ENCODE results near the gene YY1.
"Not testable (repeated sequence)": the region's sequence is repeated elsewhere in the genome, so short reads cannot be mapped to it uniquely, and the experiment has no call there.

YY1 gene

DNA sequence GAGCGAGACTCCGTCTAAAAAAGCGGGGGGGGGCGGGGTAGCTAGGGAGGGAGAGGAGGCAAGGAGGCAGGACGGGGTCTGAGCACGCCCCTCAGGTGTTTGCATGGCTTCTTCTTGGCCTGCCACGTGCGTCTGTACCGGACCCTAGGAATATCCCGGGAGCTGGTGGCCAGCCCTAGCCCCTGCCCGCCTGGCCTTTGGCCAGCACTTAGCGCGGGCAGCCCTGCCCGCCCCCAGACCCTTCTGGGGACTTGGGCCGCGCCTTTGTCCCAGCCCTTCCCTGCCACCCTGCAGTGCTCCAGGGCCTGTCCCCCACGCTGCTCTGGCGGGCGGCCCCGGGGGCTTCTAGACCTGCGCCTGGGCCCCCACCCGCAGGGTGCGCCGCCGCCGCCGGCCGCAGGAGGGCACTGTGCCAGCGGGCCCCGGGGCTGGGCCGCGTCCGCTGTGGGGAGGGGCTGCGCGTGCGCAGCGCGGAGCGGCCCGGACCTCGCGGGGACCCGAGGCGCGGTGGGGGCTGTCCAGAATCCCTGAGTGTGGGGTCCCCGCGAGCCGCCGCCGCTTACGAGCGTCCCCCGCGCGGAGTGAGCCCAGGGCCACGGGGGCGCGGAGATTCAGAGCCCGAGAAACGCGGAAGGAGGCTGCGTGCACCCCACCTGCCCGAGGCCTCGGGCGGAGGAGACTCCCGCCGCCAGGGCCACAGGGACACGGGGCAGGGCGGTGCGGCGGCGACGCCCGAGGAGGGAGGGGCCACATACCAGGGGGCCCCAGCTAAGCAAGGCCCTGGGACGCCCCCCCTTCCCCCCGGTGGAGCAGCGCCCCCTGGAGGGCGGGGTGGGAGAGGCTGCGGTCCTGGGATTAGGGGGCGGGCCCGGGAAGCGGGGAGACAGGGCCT, 46.3 kb downstream of the YY1 start:
- DNase-seq (ENCODE audit: low spot score): no peak

DNA sequence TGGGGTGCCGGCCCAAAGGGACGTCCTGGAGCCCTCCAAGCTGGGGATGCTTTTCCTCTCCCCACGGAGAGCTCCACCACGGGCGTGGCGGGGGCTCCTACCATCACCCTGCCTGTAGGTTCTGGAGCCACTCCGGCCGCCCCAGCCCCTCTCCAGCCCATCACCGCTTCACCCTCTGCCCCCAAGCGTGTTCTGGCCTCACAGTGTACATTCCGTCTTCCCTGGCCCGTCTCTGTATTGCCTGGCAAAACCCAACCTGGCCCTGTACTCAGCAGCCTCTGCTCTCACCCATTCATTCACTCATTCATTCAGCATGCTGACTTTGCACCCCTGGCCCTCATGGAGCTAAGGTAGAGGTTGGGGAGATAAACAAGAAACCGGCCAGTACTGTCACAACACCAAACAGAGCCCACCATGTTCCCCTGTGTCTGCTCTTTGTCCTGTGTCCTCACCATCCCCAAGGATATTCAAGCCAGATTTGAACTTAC, 47.0 kb downstream of the YY1 start:
- no peak for DNase-seq (ENCODE audit: low spot score)

DNA sequence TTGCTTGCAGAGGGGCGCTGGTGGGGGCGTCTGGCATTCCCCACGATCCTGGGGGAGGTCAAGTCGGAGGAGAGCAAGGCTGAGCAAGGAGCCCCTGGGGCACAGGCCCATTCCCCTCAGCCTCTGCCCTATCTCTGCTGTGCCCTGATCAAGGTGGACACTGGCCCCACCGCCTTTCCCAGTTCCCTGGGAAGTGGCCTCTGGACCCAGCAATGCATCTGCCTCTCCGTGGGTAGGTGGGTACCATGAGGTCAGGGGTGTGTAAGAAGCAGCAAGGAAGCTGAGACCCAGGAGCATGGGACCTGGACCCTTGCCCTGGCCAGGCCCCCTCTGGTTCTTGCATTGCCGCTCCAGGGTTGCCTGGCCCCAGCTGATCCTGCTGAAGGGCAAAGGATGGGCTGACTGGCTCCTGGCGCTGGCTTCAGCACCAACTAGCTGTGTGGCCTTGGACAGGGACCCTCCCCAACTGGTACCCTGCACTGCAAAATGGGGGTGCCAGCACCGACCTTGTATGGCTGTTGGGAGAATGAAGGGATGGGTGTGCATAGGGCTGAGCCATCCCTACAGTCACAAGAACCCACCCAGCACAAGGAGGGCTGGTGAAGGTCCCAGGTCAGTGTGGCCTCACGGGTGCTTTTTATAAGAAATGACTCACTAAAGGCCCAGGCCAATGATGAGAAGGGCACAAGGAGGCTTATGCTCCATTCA, 47.7 kb downstream of the YY1 start:
- DNase-seq (ENCODE audit: low spot score): no peak

DNA sequence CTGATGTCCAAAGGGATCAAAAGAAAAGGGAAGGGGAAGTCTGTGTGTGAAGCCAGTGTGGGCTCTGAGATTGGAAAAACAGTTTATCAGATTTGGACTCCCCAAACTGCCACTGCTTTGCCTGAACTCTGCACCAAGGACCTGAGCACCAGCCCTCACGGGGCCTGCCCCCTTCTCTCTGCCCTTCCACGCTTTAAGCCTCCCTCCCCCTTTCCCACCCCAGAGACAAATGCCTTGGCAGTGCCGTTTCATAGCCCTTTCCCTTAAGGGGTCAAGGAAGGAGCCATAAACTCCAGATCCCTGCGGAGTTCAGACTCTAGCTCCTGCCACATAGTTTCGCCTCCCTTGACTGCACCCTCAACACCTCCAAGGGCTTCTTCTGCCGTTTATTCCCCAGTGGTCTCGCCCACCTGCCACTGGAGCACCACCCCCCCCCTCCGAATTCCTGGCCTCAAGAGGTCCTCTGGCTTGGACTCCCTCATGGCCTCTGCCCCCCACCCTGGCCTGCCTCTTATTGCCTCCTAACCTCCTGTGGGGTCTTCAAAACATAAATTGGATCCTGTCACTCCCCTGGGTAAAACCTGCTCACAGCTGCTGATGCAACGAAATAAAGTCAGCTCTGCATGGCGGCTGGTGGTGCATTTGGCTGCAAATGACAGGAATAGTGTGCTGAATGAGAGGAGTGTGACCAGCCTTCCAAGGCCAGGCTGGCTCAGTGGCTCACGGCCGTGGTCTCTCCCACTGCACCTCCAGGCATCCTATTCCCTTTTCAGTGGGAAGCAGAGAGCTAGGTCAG, 48.5 kb downstream of the YY1 start:
- DNase-seq (ENCODE audit: low spot score): no peak

DNA sequence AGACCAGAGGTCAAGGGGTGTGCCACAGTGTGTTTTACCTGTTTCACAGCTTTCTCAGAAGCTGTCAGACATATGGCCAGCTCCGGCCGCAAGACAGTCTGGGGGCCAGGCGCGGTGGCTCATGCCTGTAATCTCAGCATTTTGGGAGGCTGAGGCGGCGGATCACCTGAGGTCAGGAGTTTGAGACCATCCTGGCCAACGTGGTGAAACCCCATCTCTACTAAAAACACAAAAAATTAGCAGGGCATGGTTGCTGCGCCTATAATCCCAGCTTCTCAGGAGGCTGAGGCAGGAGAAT, 49.0 kb downstream of the YY1 start:
- not testable (repeated sequence) for DNase-seq (ENCODE audit: low spot score)

DNA sequence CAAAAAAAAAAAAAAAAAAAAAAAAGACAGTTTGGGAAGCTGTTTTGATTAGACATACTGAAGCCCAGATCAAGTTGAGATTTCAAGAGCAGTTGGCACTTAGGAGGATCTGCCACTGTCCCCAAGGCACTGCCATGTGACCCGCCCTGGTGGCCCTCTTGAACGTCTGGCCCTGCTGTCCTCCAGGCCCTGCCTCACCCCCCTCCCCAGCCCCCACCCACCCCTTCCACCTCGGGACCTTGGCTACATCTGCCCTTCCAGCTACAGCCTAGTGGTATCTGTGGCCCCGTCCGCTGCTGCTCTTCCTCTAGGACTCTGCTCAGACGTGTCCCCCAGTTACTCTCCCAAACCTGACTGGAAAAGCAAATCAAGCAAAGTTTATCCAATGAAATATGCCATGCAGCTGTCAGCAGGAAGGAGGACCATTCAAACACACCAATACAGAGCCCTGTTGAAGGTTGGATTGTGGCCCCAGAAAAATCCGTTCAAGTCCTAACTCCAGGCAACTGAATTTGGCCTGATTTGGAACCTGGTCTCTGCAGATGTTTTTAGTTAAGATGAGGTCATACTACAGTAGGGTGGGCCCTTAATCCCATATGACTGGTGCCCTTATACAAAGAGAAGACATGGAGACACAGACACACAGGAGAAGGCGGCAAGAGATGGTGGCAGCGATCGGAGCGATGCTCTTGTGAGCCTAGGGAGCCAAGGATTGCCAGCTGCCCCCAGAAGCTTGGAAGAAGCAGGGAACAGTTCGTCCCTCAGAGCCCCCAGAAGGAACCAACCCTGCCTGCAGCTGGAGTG, 49.6 kb downstream of the YY1 start:
- no peak for DNase-seq (ENCODE audit: low spot score)

DNA sequence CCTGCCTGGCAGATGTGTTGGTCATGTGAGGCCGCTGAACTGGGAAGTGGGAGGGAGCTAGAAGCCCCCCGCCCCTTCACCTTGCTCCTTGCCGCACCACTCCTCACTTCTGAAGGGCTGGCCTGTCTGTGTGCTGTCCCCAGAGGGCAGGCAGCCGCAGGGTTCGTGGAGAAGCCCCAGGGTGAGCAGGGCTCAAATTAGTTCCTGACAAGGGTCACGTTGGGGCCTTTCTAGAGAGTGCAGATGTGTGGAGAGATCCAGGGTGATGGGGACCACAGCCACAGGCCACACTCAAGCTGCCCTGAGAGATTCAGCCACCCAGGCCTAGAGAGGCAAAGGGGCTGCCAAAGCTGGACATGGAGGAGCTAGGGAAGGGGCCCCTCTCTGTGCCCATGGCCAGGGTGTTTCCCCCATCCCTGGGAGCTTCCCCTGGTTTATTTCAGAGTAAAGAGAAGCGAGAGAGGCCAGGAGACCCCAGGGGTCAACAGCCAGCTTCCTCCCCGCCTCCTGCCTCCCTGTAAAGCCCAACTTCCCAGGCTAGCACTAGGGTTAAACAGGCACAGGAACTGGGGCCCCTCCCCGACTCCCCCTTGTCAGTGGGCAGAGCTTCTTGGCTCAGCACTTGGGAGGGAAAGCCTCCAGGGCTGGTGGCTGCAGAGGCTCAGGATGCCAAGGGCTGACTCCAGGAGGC, 51.1 kb downstream of the YY1 start:
- no peak for DNase-seq (ENCODE audit: low spot score)

DNA sequence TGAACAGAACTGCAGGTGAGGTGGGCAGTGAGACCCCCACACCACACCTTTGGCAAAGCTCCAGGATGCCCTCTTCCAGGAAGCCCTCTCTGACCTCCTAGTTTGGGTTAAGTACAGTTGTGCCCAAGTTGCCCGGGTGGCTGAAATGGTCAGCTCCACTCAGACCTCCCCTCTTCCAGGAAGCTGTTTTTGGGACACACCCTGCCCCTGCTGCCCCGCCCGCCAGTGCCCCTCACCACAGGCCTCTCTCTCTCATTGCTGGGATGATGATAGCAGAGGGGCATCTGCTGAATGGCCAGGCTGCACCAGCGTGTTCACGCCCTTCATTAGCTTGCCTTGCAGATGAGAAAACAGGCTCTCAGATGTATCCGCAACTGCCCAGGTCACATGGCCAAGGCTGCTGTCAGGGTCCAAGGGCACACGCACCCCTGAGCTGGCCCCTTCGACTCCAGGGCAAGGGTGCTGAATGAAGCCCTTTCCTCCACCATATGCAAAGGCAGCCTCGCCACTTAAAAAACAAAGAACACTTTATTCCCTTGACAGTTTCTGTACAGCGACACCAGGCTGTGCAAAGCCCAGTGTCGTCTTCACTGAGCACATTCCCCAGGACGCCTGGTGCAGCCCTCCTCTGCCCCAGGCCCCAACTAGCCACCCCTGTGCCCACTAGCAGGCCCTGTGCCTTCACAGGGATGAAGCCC, 51.8 kb downstream of the YY1 start:
- peak; percentile 91 for DNase-seq (ENCODE audit: low spot score)

DNA sequence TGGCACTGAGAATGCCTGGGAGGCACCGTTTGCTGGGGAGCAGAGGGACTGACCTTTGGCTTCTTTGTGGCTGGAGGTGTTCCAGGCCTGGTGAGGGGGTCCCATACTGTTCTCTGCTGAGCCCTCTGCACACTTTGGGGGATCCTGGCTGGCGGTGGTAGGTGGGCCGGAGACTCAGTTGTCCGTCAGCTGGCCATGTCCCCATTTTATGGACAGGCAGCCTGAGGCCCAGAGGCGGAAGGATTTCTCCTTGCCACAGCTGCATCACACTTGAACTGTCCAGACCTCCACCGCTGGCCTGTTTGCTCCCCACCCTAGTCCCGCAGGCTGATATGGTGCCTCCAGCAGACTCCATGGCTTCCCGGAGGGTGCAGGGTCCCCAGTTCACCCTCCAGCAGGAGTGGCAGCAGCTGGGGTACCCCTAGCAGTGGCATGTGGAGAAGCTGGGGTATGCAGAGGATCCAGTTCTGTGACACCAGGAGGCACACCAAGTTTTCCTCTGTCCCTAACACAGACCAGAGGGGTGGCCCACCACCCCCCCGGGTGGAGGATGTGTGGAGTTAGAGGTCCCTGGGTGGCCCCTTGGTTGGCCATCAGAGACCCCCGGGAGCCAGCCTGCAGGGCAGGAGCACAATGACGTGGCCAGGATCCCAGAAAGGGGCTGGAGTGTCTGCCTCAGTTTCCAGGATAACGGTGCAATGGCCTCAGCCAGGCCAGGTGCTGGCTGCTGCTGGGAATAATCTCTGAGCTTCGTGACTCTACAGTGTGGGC, 52.5 kb downstream of the YY1 start:
- DNase-seq (ENCODE audit: low spot score): no peak

DNA sequence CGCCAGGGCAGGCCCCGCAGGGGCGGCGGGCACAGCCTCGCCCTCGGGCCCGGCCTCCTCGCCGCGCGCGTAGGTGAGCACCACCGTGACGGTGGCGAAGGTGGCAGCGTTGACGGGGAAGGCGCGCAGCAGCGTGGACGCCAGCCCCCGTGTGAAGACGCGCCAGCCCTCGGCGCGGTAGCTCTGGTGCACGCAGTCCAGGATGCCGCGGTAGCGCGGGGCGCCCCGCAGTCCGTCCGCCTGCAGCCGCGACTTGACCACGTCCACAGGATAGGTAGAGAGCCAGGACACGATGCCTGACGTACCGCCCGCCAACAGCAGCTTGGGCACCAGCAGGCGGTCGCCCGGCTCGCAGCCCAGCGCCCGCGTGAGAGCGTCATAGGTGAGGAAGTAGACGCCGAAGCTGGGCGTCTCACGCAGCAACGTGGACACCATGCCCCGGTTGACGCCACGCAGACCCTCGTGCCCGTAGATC, 53.4 kb downstream of the YY1 start:
- no peak for DNase-seq (ENCODE audit: low spot score)

DNA sequence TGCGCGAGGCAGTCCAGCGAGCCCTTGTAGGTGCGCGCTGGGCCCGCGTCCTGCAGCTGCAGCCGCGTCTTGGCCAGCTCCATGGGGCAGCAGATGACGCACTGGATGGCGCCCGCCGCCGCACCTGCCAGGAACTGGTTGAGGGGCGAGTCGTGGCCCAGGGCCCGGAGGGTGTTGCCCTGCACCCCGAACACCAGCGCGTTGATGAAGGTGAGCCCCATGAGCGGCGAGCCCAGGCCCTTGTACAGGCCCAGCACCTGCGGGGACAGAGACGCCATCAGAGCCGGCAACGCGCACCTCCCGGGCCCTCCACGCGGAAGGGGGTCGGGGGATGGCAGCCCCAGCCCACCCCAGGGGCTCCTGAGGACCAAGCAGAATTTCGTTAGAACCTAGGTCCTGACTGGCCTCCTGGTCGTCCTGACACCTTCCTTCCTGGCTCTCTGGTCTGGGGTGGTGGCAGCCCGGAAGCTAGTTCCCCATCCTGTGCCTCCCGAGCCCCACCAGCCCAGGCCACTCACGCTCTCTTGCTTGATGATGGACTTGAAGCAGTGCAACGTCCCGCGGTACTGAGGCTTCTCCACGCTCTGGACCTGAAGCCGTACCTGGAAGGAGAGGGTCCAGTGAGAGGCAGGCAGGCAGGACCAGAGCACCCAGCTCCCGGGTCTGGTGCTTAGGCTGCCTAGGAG, 54.0 kb downstream of the YY1 start:
- DNase-seq (ENCODE audit: low spot score): no peak

DNA sequence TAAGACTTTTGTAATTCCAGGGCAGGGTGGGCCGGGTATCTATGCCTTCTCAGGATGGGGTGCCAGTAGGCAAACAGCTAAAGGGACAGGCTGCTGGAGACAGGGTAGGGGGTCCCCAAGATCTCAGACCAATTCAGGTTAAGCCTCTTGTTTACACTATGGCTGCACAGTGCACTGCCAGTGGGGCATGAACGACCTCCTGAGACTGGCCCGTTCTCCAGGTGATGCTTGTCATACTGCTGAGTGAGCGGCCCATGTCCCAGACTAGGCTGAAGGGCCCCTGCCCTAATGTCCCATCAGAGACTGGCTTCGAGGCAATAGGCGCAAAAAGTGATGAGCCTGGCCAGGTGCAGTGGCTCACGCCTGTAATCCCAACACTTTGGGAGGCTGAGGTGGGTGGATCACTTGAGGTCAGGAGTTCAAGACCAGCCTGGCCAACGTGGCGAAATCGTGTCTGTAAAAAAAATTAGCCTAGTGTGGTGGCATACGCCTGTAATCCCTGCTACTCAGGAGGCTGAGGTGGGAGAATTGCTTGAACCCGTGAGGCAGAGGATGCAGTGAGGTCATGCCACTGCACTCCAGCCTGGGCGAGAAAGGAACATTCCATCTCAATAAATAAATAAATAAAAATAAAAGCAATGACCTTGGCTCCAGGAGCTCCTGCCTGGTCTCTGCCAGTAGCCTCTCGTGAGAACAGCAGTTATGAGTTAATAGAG, 54.7 kb downstream of the YY1 start:
- DNase-seq (ENCODE audit: low spot score): no peak

DNA sequence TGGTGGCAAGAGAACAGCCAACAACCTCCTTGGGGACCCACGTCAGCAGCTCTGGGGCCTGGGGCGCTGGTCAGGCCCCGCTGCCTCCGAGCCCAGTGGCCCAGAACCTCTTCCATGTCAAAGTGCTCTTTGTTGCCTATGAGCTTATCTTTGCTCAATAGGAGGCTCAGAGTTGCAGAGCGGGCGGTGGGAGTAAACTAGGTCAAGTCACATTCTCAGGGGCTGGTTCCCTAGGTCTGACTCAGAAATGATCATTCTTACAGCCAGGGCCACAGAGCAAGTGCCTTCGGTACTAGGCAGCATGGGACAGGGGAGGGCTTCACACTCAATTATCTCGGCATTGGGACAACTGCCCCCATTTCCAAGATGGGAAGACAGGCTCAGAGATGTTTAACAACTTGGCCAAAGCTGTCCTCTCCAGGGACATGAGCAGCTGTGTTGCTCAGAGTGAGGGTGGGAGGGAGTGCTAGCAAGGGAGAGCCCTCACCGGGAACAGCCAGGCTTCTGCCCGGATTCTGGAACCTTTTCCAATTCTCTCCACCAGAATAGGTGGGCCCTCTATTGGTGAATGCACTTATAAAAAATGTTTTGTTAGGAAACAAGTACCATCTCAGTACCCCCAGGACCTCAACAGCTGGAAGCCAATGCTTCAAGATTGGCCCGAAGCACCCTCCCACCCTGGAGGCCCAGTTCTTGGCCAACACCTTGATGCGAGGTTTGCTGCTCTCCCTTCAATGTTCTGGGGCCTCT, 55.4 kb downstream of the YY1 start:
- DNase-seq (ENCODE audit: low spot score): no peak

DNA sequence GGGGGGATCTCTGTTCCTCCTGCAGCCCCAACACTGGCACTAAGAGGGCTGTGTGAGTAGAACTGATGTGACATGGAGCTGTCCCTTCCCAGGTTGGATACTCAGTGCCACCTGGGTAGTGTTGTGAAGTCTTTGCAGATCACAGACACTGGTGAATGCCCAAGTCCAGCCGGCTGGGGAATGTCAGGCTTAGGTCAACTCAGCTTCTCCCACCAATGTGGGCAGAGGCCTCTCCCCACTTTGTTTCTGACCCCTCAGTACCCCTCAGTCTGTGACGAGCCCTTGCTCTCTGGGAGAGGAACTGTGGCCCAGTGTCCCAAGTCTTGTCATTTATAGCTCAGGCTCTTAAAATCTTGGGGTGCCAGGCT, 56.0 kb downstream of the YY1 start:
- DNase-seq (ENCODE audit: low spot score): no peak

DNA sequence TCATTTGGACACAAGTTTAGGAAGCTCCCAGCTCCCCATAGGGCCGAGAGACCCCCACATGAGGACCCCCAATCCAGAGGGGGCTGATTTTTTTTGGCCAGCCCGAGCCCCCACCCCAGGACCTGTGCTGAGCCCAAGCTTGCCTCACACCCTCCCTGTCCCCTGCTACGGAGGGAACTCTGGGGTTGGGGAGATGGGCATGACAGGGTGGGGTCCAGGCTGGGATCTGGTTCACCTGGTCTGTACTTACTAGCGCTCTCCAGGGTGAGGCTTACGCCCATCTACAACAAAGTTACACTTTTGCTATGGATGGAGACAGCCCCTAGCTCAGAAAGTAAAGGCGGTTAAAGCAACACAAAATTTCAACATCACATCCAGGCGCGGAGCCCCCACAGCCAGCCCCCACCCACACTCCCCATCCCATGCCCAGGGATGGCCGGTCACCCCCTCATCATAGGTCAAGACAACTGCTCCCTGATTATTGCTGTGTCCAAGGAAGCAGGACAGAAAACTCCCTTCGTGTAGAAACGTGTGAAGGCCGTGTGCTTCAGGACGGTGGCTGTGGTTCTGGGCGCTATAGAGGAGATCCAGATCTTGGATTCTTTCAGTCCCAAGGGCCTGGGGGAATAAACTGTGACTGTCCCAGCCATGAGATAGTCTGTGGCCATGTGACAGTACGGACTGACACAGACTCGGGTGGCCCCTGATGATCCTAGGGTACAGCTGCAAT, 56.6 kb downstream of the YY1 start:
- DNase-seq (ENCODE audit: low spot score): no peak

DNA sequence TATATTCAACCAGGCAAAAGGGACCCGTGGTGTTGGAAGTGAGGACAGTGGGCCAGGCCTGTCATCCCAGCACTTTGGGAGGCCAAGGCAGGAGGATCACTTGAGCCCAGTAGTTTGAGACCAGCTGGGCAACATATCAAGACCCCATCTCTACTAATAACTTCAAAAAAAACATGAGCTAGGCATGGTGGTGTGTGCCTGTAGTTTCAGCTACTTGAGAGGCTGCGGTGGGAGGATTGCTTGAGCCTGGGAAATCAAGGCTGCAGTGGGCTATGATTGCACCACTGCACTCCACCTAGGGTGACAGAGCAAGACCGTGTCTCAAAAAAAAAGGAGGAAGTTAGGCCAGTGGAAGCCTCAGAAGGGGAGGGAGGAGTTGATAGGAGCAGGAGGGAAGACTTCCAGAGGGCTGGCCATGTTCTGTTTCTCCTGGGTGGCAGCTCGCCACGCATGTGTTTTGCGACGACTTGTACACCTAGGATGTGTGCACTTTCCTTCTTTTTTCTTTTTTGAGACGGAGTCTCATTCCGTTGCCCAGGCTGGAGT, 57.2 kb downstream of the YY1 start:
- DNase-seq (ENCODE audit: low spot score): peak; percentile 55

DNA sequence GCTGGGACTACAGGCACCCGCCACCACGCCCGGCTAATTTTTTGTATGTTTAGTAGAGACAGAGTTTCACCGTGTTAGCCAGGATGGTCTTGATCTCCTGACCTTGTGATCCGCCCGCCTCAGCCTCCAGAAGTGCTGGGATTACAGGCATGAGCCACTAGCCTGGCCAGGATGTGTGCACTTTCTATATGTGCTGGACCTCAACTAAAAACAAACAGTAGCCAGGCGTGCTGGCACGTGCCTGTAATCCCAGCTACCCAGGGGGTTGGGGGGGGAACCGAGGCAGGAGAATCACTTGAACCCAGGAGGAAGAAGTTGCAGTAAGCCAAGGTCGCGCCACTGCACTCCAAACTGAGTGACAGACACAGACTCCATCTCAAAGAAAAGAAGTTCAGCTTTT, 57.8 kb downstream of the YY1 start:
- not testable (repeated sequence) for DNase-seq (ENCODE audit: low spot score)
